Suprapubic skin (tissue), 4 donors: ENCODE measurements around the gene RYR3.

Source experiments
- CTCF ChIP-seq, 2 donors: fragments of 200-600 bp in 1 of 2; fragments of 450-650 bp in 1 of 2; sonication (generic) in 1 of 2; IDR thresholded peaks; one replicate each; pipeline ENCODE4 v1.5.1; 2016 to 2019; ENCODE audit warnings: antibody characterized with exemption in 2 of 2, mild to moderate bottlenecking in 1 of 2, moderate library complexity in 1 of 2
- EP300 ChIP-seq: sonication (generic); formaldehyde crosslinking; IDR thresholded peaks from one replicate; pipeline ENCODE4 v1.6.1; 2017; ENCODE audit warnings: antibody characterized with exemption
- POLR2A ChIP-seq, 2 donors: fragments of 450-650 bp; IDR thresholded peaks; one replicate each; pipeline ENCODE4 v1.6.1; 2017; ENCODE audit warnings: antibody characterized with exemption in 2 of 2, mild to moderate bottlenecking in 2 of 2, moderate library complexity in 2 of 2
- POLR2AphosphoS5 ChIP-seq, 3 donors: sonication (generic); formaldehyde crosslinking; IDR thresholded peaks; one replicate each; pipeline ENCODE4 v1.6.1; 2017; ENCODE audit warnings: antibody characterized with exemption in 3 of 3

GRCh38 chr15:33844186-33844585 lies 533.4 kb downstream of the RYR3 start:
- TF ChIP-seq CTCF (IDR thresholded peaks at IDR 0.05) (no peak), POLR2A (IDR thresholded peaks at IDR 0.05) (no peak), EP300 (no peak), POLR2AphosphoS5 (IDR thresholded peaks at IDR 0.05) (no peak)
